KMS-11 (cell line): ENCODE measurements around the gene SPEG.

Experiments used
- H2AFZ ChIP-seq: fragments of 200-600 bp; sonication (generic); 2 replicates; pipeline ENCODE4 v1.6.1; 2016; ENCODE audit warnings: antibody characterized with exemption, mixed run types, low read depth
- H3K27ac ChIP-seq: fragments of 200-600 bp; sonication (generic); 2 replicates; pipeline ENCODE4 v1.6.1; 2016; ENCODE audit warnings: mild to moderate bottlenecking, mixed run types
- H3K27me3 ChIP-seq: fragments of 200-600 bp; sonication (generic); 2 replicates; pipeline ENCODE4 v1.6.1; 2017; ENCODE audit warnings: mild to moderate bottlenecking, low read depth, mixed run types, moderate library complexity; ENCODE audit not compliant: insufficient read depth
- H3K36me3 ChIP-seq: fragments of 200-600 bp; sonication (generic); 2 replicates; pipeline ENCODE4 v1.6.1; 2017; ENCODE audit warnings: mild to moderate bottlenecking, mixed run types; ENCODE audit not compliant: insufficient read depth
- H3K4me1 ChIP-seq: fragments of 200-600 bp; sonication (generic); 2 replicates; pipeline ENCODE4 v1.6.1; 2016; ENCODE audit warnings: mild to moderate bottlenecking, low read depth, mixed run types; ENCODE audit not compliant: poor library complexity, severe bottlenecking
- H3K4me2 ChIP-seq: fragments of 200-600 bp; sonication (generic); 2 replicates; pipeline ENCODE4 v1.7.0; 2016; ENCODE audit warnings: mild to moderate bottlenecking, mixed run types
- H3K4me3 ChIP-seq: fragments of 200-600 bp; sonication (generic); IDR thresholded peaks from 2 replicates; pipeline ENCODE4 v1.6.1; 2017; ENCODE audit warnings: low read depth, low read length, mixed read lengths; ENCODE audit not compliant: insufficient read depth
- H3K79me2 ChIP-seq: fragments of 200-600 bp; sonication (generic); 2 replicates; pipeline ENCODE4 v1.6.1; 2016; ENCODE audit warnings: low read depth, mixed run types; ENCODE audit not compliant: insufficient read depth
- H3K9ac ChIP-seq: fragments of 200-600 bp; sonication (generic); 2 replicates; pipeline ENCODE4 v1.6.1; 2016; ENCODE audit warnings: mild to moderate bottlenecking, mixed run types
- H4K20me1 ChIP-seq: fragments of 200-600 bp; sonication (generic); 2 replicates; pipeline ENCODE4 v1.6.1; 2016; ENCODE audit warnings: mild to moderate bottlenecking, mixed run types; ENCODE audit not compliant: insufficient read depth
- CTCF ChIP-seq: fragments of 200-600 bp; sonication (generic); conservative IDR thresholded peaks from 2 replicates; pipeline ENCODE4 v1.6.1; 2017; ENCODE audit warnings: low read depth, mild to moderate bottlenecking, antibody characterized with exemption, low read length, moderate library complexity, mixed read lengths

SPEG gene

GRCh38 chr2:219473511-219473910 is 38.9 kb downstream of the SPEG start:
- H2AFZ ChIP-seq: no peak overlapping the region
- no peaks in the 10 kb centered on the region for H3K36me3 ChIP-seq
- no peaks in the 10 kb centered on the region for H4K20me1 ChIP-seq
- no peaks in the 10 kb centered on the region for H3K79me2 ChIP-seq
- peaks cover 38% of the 10 kb centered on the region for H3K27me3 ChIP-seq
- no peak overlapping the region for H3K27ac ChIP-seq
- TF ChIP-seq CTCF: no peak
- no peaks in the 10 kb centered on the region for H3K4me1 ChIP-seq
- no peak overlapping the region for H3K4me2 ChIP-seq
- no peak overlapping the region for H3K4me3 ChIP-seq
- no peak overlapping the region for H3K9ac ChIP-seq

- H3K27ac ChIP-seq: no peak overlapping the region
Measured at GRCh38 chr2:219474285-219475060, 39.8 kb downstream of the SPEG start.

GRCh38 chr2:219475278-219475677 is 40.6 kb downstream of the SPEG start:
- H3K4me3 ChIP-seq: no peak overlapping the region
- no peak overlapping the region for H3K9ac ChIP-seq
- H2AFZ ChIP-seq: no peak overlapping the region
- no peaks in the 10 kb centered on the region for H3K36me3 ChIP-seq
- peaks cover 52% of the 10 kb centered on the region for H3K27me3 ChIP-seq
- no peaks in the 10 kb centered on the region for H4K20me1 ChIP-seq
- no peak overlapping the region for H3K27ac ChIP-seq
- no peak overlapping the region for H3K4me2 ChIP-seq
- H3K79me2 ChIP-seq: no peaks in the 10 kb centered on the region
- no peaks in the 10 kb centered on the region for H3K4me1 ChIP-seq
- no peak for TF ChIP-seq CTCF

More at GRCh38 chr2:219474285-219475060, 39.8 kb downstream of the SPEG start:
- no peak overlapping the region for H3K4me3 ChIP-seq
- no peak for TF ChIP-seq CTCF
- no peaks in the 10 kb centered on the region for H3K79me2 ChIP-seq
- no peak overlapping the region for H3K9ac ChIP-seq
- no peaks in the 10 kb centered on the region for H3K36me3 ChIP-seq
- no peaks in the 10 kb centered on the region for H3K4me1 ChIP-seq
- peaks cover 47% of the 10 kb centered on the region for H3K27me3 ChIP-seq
- H4K20me1 ChIP-seq: no peaks in the 10 kb centered on the region
- H3K4me2 ChIP-seq: no peak overlapping the region
- H2AFZ ChIP-seq: no peak overlapping the region

- H4K20me1 ChIP-seq: no peaks in the 10 kb centered on the region
- TF ChIP-seq CTCF: peak; percentile 85
- peaks cover 55% of the 10 kb centered on the region for H3K27me3 ChIP-seq
- no peaks in the 10 kb centered on the region for H3K4me1 ChIP-seq
- H3K79me2 ChIP-seq: no peaks in the 10 kb centered on the region
- no peak overlapping the region for H3K9ac ChIP-seq
- no peak overlapping the region for H3K4me2 ChIP-seq
- no peak overlapping the region for H3K4me3 ChIP-seq
- H3K36me3 ChIP-seq: no peaks in the 10 kb centered on the region
- H3K27ac ChIP-seq: no peak overlapping the region
- no peak overlapping the region; the same call in 1 of the 2 replicates for H2AFZ ChIP-seq
Measured at GRCh38 chr2:219475697-219476651, 41.3 kb downstream of the SPEG start.
